IPS DF 6.9 (cell line): ENCODE results near the gene G2E3.
"Not testable (repeated sequence)": the region's sequence is repeated elsewhere in the genome, so short reads cannot be mapped to it uniquely, and the experiment has no call there.

Experiments used
- DNase-seq: peaks from one replicate; pipeline ENCODE4 v3.0.0-alpha.2; 2013; ENCODE audit warnings: low read depth, low spot score
- H3K27ac ChIP-seq: one replicate; pipeline ENCODE4 v1.5.1; 2013; ENCODE audit warnings: low read length, control low read depth
- H3K27me3 ChIP-seq: 2 replicates; pipeline ENCODE4 v1.6.1; 2013; ENCODE audit warnings: mild to moderate bottlenecking, low read length; ENCODE audit not compliant: control insufficient read depth, insufficient read depth
- H3K36me3 ChIP-seq: 2 replicates; pipeline ENCODE4 v1.6.1; 2013; ENCODE audit warnings: low read length; ENCODE audit not compliant: control insufficient read depth, insufficient read depth
- H3K4me1 ChIP-seq: 2 replicates; pipeline ENCODE4 v1.6.1; 2013; ENCODE audit warnings: low read length; ENCODE audit not compliant: control insufficient read depth, insufficient read depth
- H3K4me3 ChIP-seq: 2 replicates; pipeline ENCODE4 v1.5.1; 2013; ENCODE audit warnings: mild to moderate bottlenecking, low read length
- H3K9me3 ChIP-seq: 2 replicates; pipeline ENCODE4 v1.6.1; 2013; ENCODE audit warnings: low read length, inconsistent platforms; ENCODE audit not compliant: control insufficient read depth, insufficient read depth
- WGBS: extraction: QIAGEN DNeasy Blood & Tissue Kit; methylation state at CpG from one replicate; pipeline ENCODE4 v1.1.7; 2013; ENCODE audit warnings: mixed read lengths, missing lambda C conversion rate; ENCODE audit not compliant: insufficient read length, insufficient coverage; 5-methylcytosine and 5-hydroxymethylcytosine counted together

The G2E3 gene

GRCh38 chr14:30528778-30529642, 29.9 kb upstream of the G2E3 start:
- H3K4me3 ChIP-seq = no peak overlapping the region
- WGBS = no CpG with 5 or more reads among the region's 12 CpGs

DNA sequence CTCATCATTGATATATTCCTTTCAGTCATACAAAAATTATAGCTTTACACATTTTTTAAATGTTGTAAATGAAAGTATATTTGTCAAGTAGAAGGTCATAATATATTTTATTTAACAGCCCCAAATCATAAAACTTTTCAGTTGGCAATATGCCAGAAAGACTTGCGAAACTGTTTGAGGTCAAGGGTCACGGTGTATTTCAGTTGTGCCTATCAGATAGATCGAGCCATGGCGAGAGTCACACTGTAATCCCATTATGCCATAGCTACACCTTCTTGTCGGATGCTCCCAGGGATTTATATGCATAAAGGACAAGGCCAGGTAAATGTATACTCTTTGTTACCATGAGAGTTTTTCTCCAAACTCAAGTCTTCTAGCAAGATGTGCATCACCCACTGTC, 26.7 kb upstream of the G2E3 start:
- no peak overlapping the region for H3K27ac ChIP-seq
- no peaks in the 10 kb centered on the region for H3K27me3 ChIP-seq
- no peak overlapping the region for H3K4me3 ChIP-seq
- peaks cover under 1% of the 10 kb centered on the region; the same call in 1 of the 2 replicates for H3K9me3 ChIP-seq
- DNase-seq = no peak
- H3K36me3 ChIP-seq = no peaks in the 10 kb centered on the region
- H3K4me1 ChIP-seq = peaks cover 9% of the 10 kb centered on the region
- no CpG with 5 or more reads among the region's 5 CpGs for WGBS

More at GRCh38 chr14:30528778-30529642, 29.9 kb upstream of the G2E3 start:
- Histone ChIP-seq H3K9me3 (peaks cover 3% of the 10 kb centered on the region; the same call in 1 of the 2 replicates), H3K27ac (no peak overlapping the region), H3K36me3 (no peaks in the 10 kb centered on the region), H3K4me1 (peaks cover 9% of the 10 kb centered on the region), H3K27me3 (no peaks in the 10 kb centered on the region)
- no peak for DNase-seq

- Histone ChIP-seq H3K27me3 (no peaks in the 10 kb centered on the region), H3K4me3 (no peak overlapping the region), H3K9me3 (no peaks in the 10 kb centered on the region), H3K36me3 (no peaks in the 10 kb centered on the region), H3K27ac (no peak overlapping the region), H3K4me1 (peaks cover 9% of the 10 kb centered on the region)
- DNase-seq = no peak
- WGBS = no CpG with 5 or more reads among the region's 1 CpG
These were observed 25.8 kb upstream of the G2E3 start for GRCh38 chr14:30533126-30533525.

DNA sequence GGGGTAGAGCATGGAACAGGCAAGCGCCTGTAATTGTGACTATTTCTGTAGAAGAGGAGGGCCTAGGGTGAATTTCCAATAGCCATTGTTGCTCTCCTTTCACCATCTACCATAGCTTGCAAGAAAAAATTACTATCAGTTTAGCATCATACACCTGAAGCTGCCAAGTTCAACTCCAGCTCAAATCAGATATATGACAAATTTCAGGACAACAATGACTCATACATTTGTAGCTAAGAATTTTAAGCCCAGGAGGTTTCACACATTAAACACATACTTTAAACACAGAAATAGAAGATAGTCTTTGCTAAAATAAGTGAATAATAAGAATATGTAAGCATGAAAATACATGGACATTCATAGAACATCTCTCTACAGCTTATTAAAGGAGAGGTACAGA, 17.6 kb upstream of the G2E3 start:
- no peaks in the 10 kb centered on the region for H3K9me3 ChIP-seq
- H3K27ac ChIP-seq = no peak overlapping the region
- H3K4me1 ChIP-seq = no peaks in the 10 kb centered on the region
- no peaks in the 10 kb centered on the region for H3K27me3 ChIP-seq
- no peak overlapping the region for H3K4me3 ChIP-seq
- WGBS = no CpG with 5 or more reads among the region's 1 CpG
- DNase-seq = no peak
- no peaks in the 10 kb centered on the region for H3K36me3 ChIP-seq

DNA sequence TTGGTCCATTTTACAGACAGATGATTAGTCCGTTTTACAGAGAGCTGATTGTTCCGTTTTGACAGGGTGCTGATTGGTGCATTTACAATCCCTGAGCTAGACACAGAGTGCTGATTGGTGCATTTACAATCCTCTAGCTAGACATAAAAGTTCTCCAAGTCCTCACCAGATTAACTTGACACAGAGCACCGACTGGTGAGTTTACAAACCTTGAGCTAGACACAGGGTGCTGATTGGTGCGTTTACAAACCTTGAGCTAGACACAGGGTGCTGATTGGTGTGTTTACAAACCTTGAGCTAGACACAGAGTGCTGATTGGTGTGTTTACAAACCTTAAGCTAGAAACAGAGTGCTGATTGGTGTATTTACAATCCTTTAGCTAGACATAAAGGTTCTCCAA, 12.2 kb upstream of the G2E3 start:
- not testable (repeated sequence) for H3K9me3 ChIP-seq, H3K4me1 ChIP-seq, H3K27ac ChIP-seq, H3K4me3 ChIP-seq, H3K36me3 ChIP-seq, DNase-seq, H3K27me3 ChIP-seq
- WGBS = no CpG with 5 or more reads among the region's 4 CpGs

DNA sequence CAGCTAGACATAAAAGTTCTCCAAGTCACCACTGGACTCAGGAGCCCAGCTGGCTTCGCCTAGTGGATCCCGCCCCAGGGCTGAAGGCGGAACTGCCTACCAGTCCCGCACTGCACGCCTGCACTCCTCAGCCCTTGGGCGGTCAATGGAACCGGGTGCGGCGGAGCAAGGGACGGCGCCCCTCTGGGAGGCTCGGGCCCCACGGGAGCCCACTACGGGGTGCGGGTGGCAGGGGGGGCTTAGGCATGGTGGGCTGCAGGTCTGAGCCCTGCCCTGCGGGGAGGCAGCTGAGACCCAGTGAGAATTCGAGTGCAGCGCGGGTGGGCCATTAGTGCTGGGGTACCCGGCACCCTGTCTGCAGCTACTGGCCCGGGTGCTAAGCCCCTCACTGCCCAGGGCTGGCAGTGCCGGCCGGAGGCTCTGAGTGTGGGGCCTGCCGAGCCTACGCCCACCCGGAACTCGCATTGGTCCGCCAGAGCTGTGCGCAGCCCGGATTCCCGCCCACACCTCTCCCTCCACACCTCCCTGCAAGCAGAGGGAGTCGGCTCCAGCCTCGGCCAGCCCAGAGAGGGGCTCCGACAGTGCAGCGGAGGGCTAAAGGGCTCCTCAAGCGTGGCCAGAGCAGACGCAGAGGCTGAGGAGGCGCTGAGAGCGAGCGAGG, 11.4 kb upstream of the G2E3 start:
- WGBS = no CpG with 5 or more reads among the region's 40 CpGs
- H3K4me1 ChIP-seq = no peaks in the 10 kb centered on the region
- no peak overlapping the region for H3K4me3 ChIP-seq
- no peak overlapping the region for H3K27ac ChIP-seq
- no peaks in the 10 kb centered on the region for H3K9me3 ChIP-seq
- H3K36me3 ChIP-seq = no peaks in the 10 kb centered on the region
- DNase-seq = no peak
- no peaks in the 10 kb centered on the region for H3K27me3 ChIP-seq

GRCh38 chr14:30550335-30550734, 8.6 kb upstream of the G2E3 start:
- no peaks in the 10 kb centered on the region for H3K4me1 ChIP-seq
- H3K27ac ChIP-seq = no peak overlapping the region
- no peaks in the 10 kb centered on the region for H3K36me3 ChIP-seq
- no peaks in the 10 kb centered on the region for H3K9me3 ChIP-seq
- H3K4me3 ChIP-seq = no peak overlapping the region
- H3K27me3 ChIP-seq = no peaks in the 10 kb centered on the region
- DNase-seq = no peak

- no peaks in the 10 kb centered on the region for H3K27me3 ChIP-seq
- no peaks in the 10 kb centered on the region for H3K36me3 ChIP-seq
- WGBS = no CpG with 5 or more reads among the region's 1 CpG
- no peaks in the 10 kb centered on the region for H3K9me3 ChIP-seq
- no peaks in the 10 kb centered on the region for H3K4me1 ChIP-seq
- H3K27ac ChIP-seq = no peak overlapping the region
- H3K4me3 ChIP-seq = no peak overlapping the region
- DNase-seq = no peak
These were observed 7.5 kb upstream of the G2E3 start for GRCh38 chr14:30551460-30551859.

DNA sequence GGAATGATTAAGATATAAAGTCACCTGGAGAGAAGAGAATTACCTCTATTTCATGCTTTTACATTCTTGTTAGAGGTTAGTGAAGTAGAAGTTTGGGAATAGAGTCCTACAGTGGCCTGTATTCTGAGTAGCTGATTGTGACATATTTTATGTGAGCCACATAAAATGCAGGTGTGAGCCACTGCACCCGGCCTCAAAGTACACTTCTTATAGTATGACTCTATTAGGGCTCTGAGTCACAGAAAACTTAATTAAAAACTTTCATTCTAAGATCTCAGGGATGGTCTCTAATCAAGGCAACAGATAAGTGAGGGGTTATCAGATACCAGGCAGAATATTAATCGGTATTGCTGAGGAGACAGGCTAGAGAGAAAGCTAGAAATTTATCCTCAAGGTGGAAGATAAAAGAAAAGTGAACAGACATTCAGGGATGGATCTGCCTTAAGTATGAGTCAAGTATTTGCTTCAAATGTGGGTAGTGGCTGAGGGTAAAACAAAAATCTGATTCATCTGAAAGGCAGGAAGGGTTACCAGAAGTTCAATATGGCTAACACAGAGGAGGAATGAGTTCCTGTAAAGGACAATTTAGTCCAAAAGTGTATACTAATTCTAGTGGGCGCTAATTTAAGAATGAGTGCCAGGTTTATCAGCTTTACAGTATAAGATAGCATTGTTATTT, 5.5 kb upstream of the G2E3 start:
- no peaks in the 10 kb centered on the region for H3K27me3 ChIP-seq
- H3K9me3 ChIP-seq = no peaks in the 10 kb centered on the region
- no peak overlapping the region for H3K4me3 ChIP-seq
- no peaks in the 10 kb centered on the region for H3K4me1 ChIP-seq
- H3K27ac ChIP-seq = no peak overlapping the region
- no CpG with 5 or more reads among the region's 3 CpGs for WGBS
- DNase-seq = no peak
- H3K36me3 ChIP-seq = no peaks in the 10 kb centered on the region

GRCh38 chr14:30558362-30558674, 640 bp upstream of the G2E3 start:
- Histone ChIP-seq H3K27me3 (no peaks in the 10 kb centered on the region), H3K27ac (no peak overlapping the region), H3K36me3 (peaks cover 3% of the 10 kb centered on the region; the same call in 1 of the 2 replicates), H3K4me3 (no peak overlapping the region; the same call in 1 of the 2 replicates), H3K9me3 (no peaks in the 10 kb centered on the region), H3K4me1 (peaks cover 2% of the 10 kb centered on the region; the same call in 1 of the 2 replicates)
- no CpG with 5 or more reads among the region's 6 CpGs for WGBS
- DNase-seq = no peak
